ENCODE results near the gene NFXL1.

The NFXL1 gene

GRCh38 chr4:47814618-47815295 is 99.6 kb downstream of the NFXL1 start:
- TF ChIP-seq CTCF (IDR thresholded peaks at IDR 0.05; ENCODE audit: low read depth, low read length, poor library complexity, severe bottlenecking) (no peak), EZH2phosphoT487 (IDR thresholded peaks at IDR 0.05; ENCODE audit: borderline replicate concordance, low read length) (no peak)
- H3F3A ChIP-seq (ENCODE audit: control insufficient read depth, insufficient read depth) = no peaks in the 10 kb centered on the region
- no peak overlapping the region for H3K4me2 ChIP-seq (ENCODE audit: low read length)
- no peak overlapping the region for H3K27ac ChIP-seq (ENCODE audit: low read depth, low read length)
- no peaks in the 10 kb centered on the region for H3K9me3 ChIP-seq (ENCODE audit: control insufficient read depth, insufficient read depth, low read length)
- H3K36me3 ChIP-seq (ENCODE audit: control insufficient read depth, low read length) = no peaks in the 10 kb centered on the region
- no peaks in the 10 kb centered on the region for H3K4me1 ChIP-seq (ENCODE audit: control insufficient read depth, low read length)
- peaks cover 16% of the 10 kb centered on the region for H3K27me3 ChIP-seq (ENCODE audit: control insufficient read depth, low read length)
- no peaks in the 10 kb centered on the region for H3K79me2 ChIP-seq (ENCODE audit: control insufficient read depth, low read length)
- no peak overlapping the region for H3K4me3 ChIP-seq (ENCODE audit: low read length)
- H3K9me2 ChIP-seq (replicated peaks; ENCODE audit: control insufficient read depth, low read length) = no peaks in the 10 kb centered on the region; the same call in 1 of the 2 replicates
- no peaks in the 10 kb centered on the region for H4K20me1 ChIP-seq (ENCODE audit: control insufficient read depth, insufficient read depth, low read depth, low read length)

GRCh38 chr4:47809654-47810203 is 104.7 kb downstream of the NFXL1 start:
- H3F3A ChIP-seq (ENCODE audit: control insufficient read depth, insufficient read depth) = no peaks in the 10 kb centered on the region
- H3K27me3 ChIP-seq (ENCODE audit: control insufficient read depth, low read length) = peaks cover 3% of the 10 kb centered on the region
- H3K36me3 ChIP-seq (ENCODE audit: control insufficient read depth, low read length) = no peaks in the 10 kb centered on the region
- H4K20me1 ChIP-seq (ENCODE audit: control insufficient read depth, insufficient read depth, low read depth, low read length) = no peaks in the 10 kb centered on the region
- H3K79me2 ChIP-seq (ENCODE audit: control insufficient read depth, low read length) = no peaks in the 10 kb centered on the region
- H3K9me2 ChIP-seq (replicated peaks; ENCODE audit: control insufficient read depth, low read length) = no peaks in the 10 kb centered on the region
- no peak for TF ChIP-seq EZH2phosphoT487 (IDR thresholded peaks at IDR 0.05; ENCODE audit: borderline replicate concordance, low read length)
- TF ChIP-seq CTCF (IDR thresholded peaks at IDR 0.05; ENCODE audit: low read depth, low read length, poor library complexity, severe bottlenecking) = no peak
- H3K27ac ChIP-seq (ENCODE audit: low read depth, low read length) = no peak overlapping the region
- no peak overlapping the region for H3K4me2 ChIP-seq (ENCODE audit: low read length)
- no peaks in the 10 kb centered on the region for H3K9me3 ChIP-seq (ENCODE audit: control insufficient read depth, insufficient read depth, low read length)
- H3K4me3 ChIP-seq (ENCODE audit: low read length) = no peak overlapping the region
- H3K4me1 ChIP-seq (ENCODE audit: control insufficient read depth, low read length) = no peaks in the 10 kb centered on the region

GRCh38 chr4:47804598-47804997 is 109.8 kb downstream of the NFXL1 start:
- H3K79me2 ChIP-seq (ENCODE audit: control insufficient read depth, low read length) = no peaks in the 10 kb centered on the region
- H3K4me3 ChIP-seq (ENCODE audit: low read length) = no peak overlapping the region
- H3F3A ChIP-seq (ENCODE audit: control insufficient read depth, insufficient read depth) = no peaks in the 10 kb centered on the region
- no peaks in the 10 kb centered on the region for H3K9me3 ChIP-seq (ENCODE audit: control insufficient read depth, insufficient read depth, low read length)
- H3K4me2 ChIP-seq (ENCODE audit: low read length) = no peak overlapping the region
- no peaks in the 10 kb centered on the region for H3K4me1 ChIP-seq (ENCODE audit: control insufficient read depth, low read length)
- no peaks in the 10 kb centered on the region for H3K9me2 ChIP-seq (replicated peaks; ENCODE audit: control insufficient read depth, low read length)
- TF ChIP-seq EZH2phosphoT487 (IDR thresholded peaks at IDR 0.05; ENCODE audit: borderline replicate concordance, low read length) (no peak), CTCF (IDR thresholded peaks at IDR 0.05; ENCODE audit: low read depth, low read length, poor library complexity, severe bottlenecking) (no peak)
- no peaks in the 10 kb centered on the region for H3K36me3 ChIP-seq (ENCODE audit: control insufficient read depth, low read length)
- no peaks in the 10 kb centered on the region for H3K27me3 ChIP-seq (ENCODE audit: control insufficient read depth, low read length)
- no peaks in the 10 kb centered on the region for H4K20me1 ChIP-seq (ENCODE audit: control insufficient read depth, insufficient read depth, low read depth, low read length)
- H3K27ac ChIP-seq (ENCODE audit: low read depth, low read length) = no peak overlapping the region

Data from DOHH2 (cell line).